Liver (tissue), 9 donors: ENCODE results near the gene SH3BGRL. TPM values are rescaled to one million over a fixed set of nuclear protein-coding genes. Genes with fewer than 3 reads are reported as not detected.

ENCODE experiments used
- DNase-seq: peaks from one replicate; pipeline ENCODE4 v3.0.0-alpha.2; 2017; ENCODE audit warnings: low spot score
- H3K27ac ChIP-seq, 2 donors: one replicate each; pipeline ENCODE4 v1.7.0; 2013; ENCODE audit warnings: inconsistent platforms in 2 of 2, low read length in 2 of 2, control low read depth in 1 of 2, low read depth in 1 of 2, mild to moderate bottlenecking in 1 of 2
- H3K27me3 ChIP-seq, 4 donors: one replicate each; pipeline versions ENCODE4 v1.6.1 to v1.7.0; 2013; ENCODE audit warnings: low read length in 3 of 4, inconsistent platforms in 1 of 4, mild to moderate bottlenecking in 1 of 4, moderate library complexity in 1 of 4; ENCODE audit not compliant: control insufficient read depth in 4 of 4, insufficient read depth in 4 of 4
- H3K36me3 ChIP-seq, 4 donors: one replicate each; pipeline versions ENCODE4 v1.6.1 to v1.7.0; 2013; ENCODE audit warnings: low read length in 3 of 4, mild to moderate bottlenecking in 3 of 4, low read depth in 1 of 4, moderate library complexity in 1 of 4; ENCODE audit not compliant: control insufficient read depth in 4 of 4, insufficient read depth in 3 of 4
- H3K4me1 ChIP-seq, 4 donors: one replicate each; pipeline versions ENCODE4 v1.6.1 to v1.7.0; 2013; ENCODE audit warnings: low read length in 3 of 4, mild to moderate bottlenecking in 3 of 4, moderate library complexity in 1 of 4; ENCODE audit not compliant: control insufficient read depth in 4 of 4, insufficient read depth in 4 of 4
- H3K4me3 ChIP-seq, 3 donors: one replicate each; pipeline versions ENCODE4 v1.6.1 to v1.7.0; 2013; ENCODE audit warnings: low read length in 3 of 3, control low read depth in 1 of 3, low read depth in 1 of 3, mild to moderate bottlenecking in 1 of 3
- H3K9ac ChIP-seq, 2 donors: one replicate each; pipeline ENCODE4 v1.7.0; 2013; ENCODE audit warnings: low read length in 2 of 2, mild to moderate bottlenecking in 2 of 2, moderate library complexity in 2 of 2, control low read depth in 1 of 2, low read depth in 1 of 2
- H3K9me3 ChIP-seq, 4 donors: one replicate each; pipeline versions ENCODE4 v1.6.1 to v1.7.0; 2013; ENCODE audit warnings: low read length in 3 of 4; ENCODE audit not compliant: control insufficient read depth in 4 of 4
- ATF3 ChIP-seq: IDR thresholded peaks from 2 replicates; pipeline ENCODE4 v1.6.1; 2016; ENCODE audit warnings: antibody characterized with exemption
- EGR1 ChIP-seq, 2 donors: IDR thresholded peaks; 2 replicates each; pipeline ENCODE4 v1.6.1; 2016 to 2018; ENCODE audit warnings: antibody characterized with exemption in 2 of 2, low read depth in 2 of 2
- FOXA1 ChIP-seq: IDR thresholded peaks from 2 replicates; pipeline ENCODE4 v1.6.1; 2016; ENCODE audit warnings: antibody characterized with exemption
- FOXA2 ChIP-seq: IDR thresholded peaks from 2 replicates; pipeline ENCODE4 v1.6.1; 2016; ENCODE audit warnings: antibody characterized with exemption
- GABPA ChIP-seq, 2 donors: IDR thresholded peaks in 1 of 2; conservative IDR thresholded peaks in 1 of 2; 2 replicates each; pipeline ENCODE4 v1.6.1; 2016; ENCODE audit warnings: antibody characterized with exemption in 2 of 2, mild to moderate bottlenecking in 1 of 2, moderate library complexity in 1 of 2
- HNF4A ChIP-seq, 2 donors: conservative IDR thresholded peaks; 2 replicates each; pipeline ENCODE4 v1.6.1; 2016; ENCODE audit warnings: antibody characterized with exemption in 2 of 2, mild to moderate bottlenecking in 2 of 2
- HNF4G ChIP-seq: IDR thresholded peaks from 2 replicates; pipeline ENCODE4 v1.6.1; 2016; ENCODE audit warnings: antibody characterized with exemption
- JUND ChIP-seq, 2 donors: IDR thresholded peaks; 2 replicates each; pipeline ENCODE4 v1.6.1; 2016; ENCODE audit warnings: antibody characterized with exemption in 2 of 2
- NR2F2 ChIP-seq: IDR thresholded peaks from 2 replicates; pipeline ENCODE4 v1.6.1; 2016; ENCODE audit warnings: antibody characterized with exemption
- RAD21 ChIP-seq, 2 donors: IDR thresholded peaks; 2 replicates each; pipeline ENCODE4 v1.6.1; 2016; ENCODE audit warnings: antibody characterized with exemption in 2 of 2, mild to moderate bottlenecking in 2 of 2
- REST ChIP-seq: IDR thresholded peaks from 2 replicates; pipeline ENCODE4 v1.6.1; 2016; ENCODE audit warnings: antibody characterized with exemption, mild to moderate bottlenecking
- RXRA ChIP-seq, 2 donors: IDR thresholded peaks; 2 replicates each; pipeline ENCODE4 v1.6.1; 2017 to 2018; ENCODE audit warnings: antibody characterized with exemption in 2 of 2, mild to moderate bottlenecking in 1 of 2
- SP1 ChIP-seq: IDR thresholded peaks from 2 replicates; pipeline ENCODE4 v1.6.1; 2018; ENCODE audit warnings: antibody characterized with exemption, mild to moderate bottlenecking
- TAF1 ChIP-seq: conservative IDR thresholded peaks from 2 replicates; pipeline ENCODE4 v1.6.1; 2016; ENCODE audit warnings: antibody characterized with exemption, mild to moderate bottlenecking
- ZBTB33 ChIP-seq: IDR thresholded peaks from 2 replicates; pipeline ENCODE4 v1.6.1; 2016; ENCODE audit warnings: antibody characterized with exemption
- WGBS: extraction: QIAGEN DNeasy Blood & Tissue Kit; methylation state at CpG from one replicate; pipeline ENCODE4 v1.1.7; 2013; 5-methylcytosine and 5-hydroxymethylcytosine counted together
- polyA plus RNA-seq, 2 donors: library from polyadenylated mRNA; stranded (reverse) in 1 of 2; unstranded in 1 of 2; fragments of 200-250 nt in 1 of 2; fragments of >200 nt in 1 of 2; fragmentation: Nextera tagmentation in 1 of 2; extraction: Ambion mirVana in 1 of 2; gene quantifications; one replicate each; pipeline versions ENCODE4 v1.2.1 to v1.2.3, GENCODE V29; 2013 to 2015
- total RNA-seq, 2 donors: library from RNA; depleted of rRNA; stranded (reverse); fragments of >200 nt; gene quantifications; one replicate each; pipeline ENCODE4 v1.2.3, GENCODE V29; 2014
- donor health status: healthy.
- donor health status: healthy.
- donor health status: healthy.
- donor health status: healthy.
- donor health status: healthy.

Gene SH3BGRL
- total and polyA plus RNA-seq, 4 donors: 15.5 to 64.3 (median 20.6) TPM

GRCh38 chrX:81255876-81256275 lies 54.0 kb downstream of the SH3BGRL start (continued):
- TF ChIP-seq TAF1 (no peak), NR2F2 (no peak), FOXA1 (no peak), RXRA (IDR thresholded peaks at IDR 0.05) (no peak), GABPA (IDR thresholded peaks at IDR 0.05 in 1 of 2, conservative IDR thresholded peaks at IDR 0.05 in 1 of 2) (no peak), FOXA2 (no peak)

- Histone ChIP-seq H3K9me3 (no peaks in the 10 kb centered on the region), H3K4me1 (no peaks in the 10 kb centered on the region), H3K9ac (no peak overlapping the region), H3K4me3 (no peak overlapping the region), H3K27ac (no peak overlapping the region), H3K27me3 (no peaks in the 10 kb centered on the region), H3K36me3 (no peaks in the 10 kb centered on the region)
- no peak for DNase-seq
- TF ChIP-seq JUND (IDR thresholded peaks at IDR 0.05) (no peak), GABPA (IDR thresholded peaks at IDR 0.05 in 1 of 2, conservative IDR thresholded peaks at IDR 0.05 in 1 of 2) (no peak), HNF4G (no peak), HNF4A (conservative IDR thresholded peaks at IDR 0.05) (no peak), EGR1 (IDR thresholded peaks at IDR 0.05; ENCODE audit: low read depth in 2 of 2) (no peak), SP1 (no peak), ZBTB33 (no peak), REST (no peak), ATF3 (no peak)
Observed at GRCh38 chrX:81257817-81258216, 55.9 kb downstream of the SH3BGRL start.

- Histone ChIP-seq H3K4me1 (no peaks in the 10 kb centered on the region), H3K9ac (no peak overlapping the region), H3K27me3 (no peaks in the 10 kb centered on the region), H3K36me3 (no peaks in the 10 kb centered on the region), H3K9me3 (no peaks in the 10 kb centered on the region), H3K4me3 (no peak overlapping the region), H3K27ac (no peak overlapping the region)
- 50% methylated on average over 1 of the region's 1 CpG for whole genome bisulfite sequencing
- no peak for DNase-seq
- TF ChIP-seq RAD21 (IDR thresholded peaks at IDR 0.05) (no peak), FOXA2 (no peak), EGR1 (IDR thresholded peaks at IDR 0.05; ENCODE audit: low read depth in 2 of 2) (no peak), TAF1 (no peak), ZBTB33 (no peak), FOXA1 (no peak), SP1 (no peak), ATF3 (no peak)
Observed at GRCh38 chrX:81259020-81259713, 57.3 kb downstream of the SH3BGRL start.
